HepG2 (cell line): Measurements from ENCODE around the gene CCDC148.

Experiments
- EZH2 ChIP-seq: conservative IDR thresholded peaks from 2 replicates; pipeline ENCODE4 v1.6.1; 2012; ENCODE audit warnings: mild to moderate bottlenecking, low read depth, low read length, moderate library complexity
- HNF4A ChIP-seq: sonication (generic); formaldehyde crosslinking; IDR thresholded peaks from 2 replicates; pipeline ENCODE4 v1.4.0; 2020; ENCODE audit warnings: missing genetic modification reagents
- MAZ ChIP-seq, 2 experiments: sonication (generic) in 1 of 2; formaldehyde crosslinking in 1 of 2; IDR thresholded peaks; 2 replicates each; pipeline versions ENCODE4 v1.5.0 to v1.6.1; 2012 to 2020; ENCODE audit warnings: low read depth in 2 of 2, mild to moderate bottlenecking in 2 of 2, borderline replicate concordance in 1 of 2, improper control_type of control experiment in 1 of 2, low read length in 1 of 2, missing genetic modification reagents in 1 of 2, moderate library complexity in 1 of 2
- SP1 ChIP-seq, 2 experiments: fragments of 450-650 bp in 1 of 2; sonication (generic) in 1 of 2; formaldehyde crosslinking in 1 of 2; IDR thresholded peaks; 2 replicates each; pipeline versions ENCODE4 v1.4.0 to v1.6.1; 2016 to 2020; ENCODE audit warnings: missing genetic modification reagents in 1 of 2

DNA sequence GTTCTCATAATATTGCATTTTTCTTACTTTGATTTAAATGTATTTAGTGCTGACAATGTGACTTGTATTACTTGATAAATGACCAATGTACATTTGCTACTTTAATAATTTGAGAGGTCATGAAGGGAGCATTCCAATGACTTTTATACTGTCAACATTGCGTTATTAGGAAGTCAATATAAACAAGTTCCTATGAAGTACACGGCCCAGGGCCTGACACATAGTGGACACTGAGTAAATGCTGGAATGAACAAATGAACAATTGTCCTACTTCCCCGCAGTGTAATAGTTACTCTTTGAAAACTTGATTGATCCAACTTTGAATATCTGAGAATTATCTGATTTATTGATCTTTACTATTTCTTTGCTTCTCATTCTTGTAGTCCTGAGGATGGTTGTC, 47.5 kb upstream of the CCDC148 start:
- TF ChIP-seq MAZ (IDR thresholded peaks at IDR 0.05; ENCODE audit: borderline replicate concordance, low read depth, low read length): no peak
- no peak for TF ChIP-seq MAZ (CRISPR knock-in tag; IDR thresholded peaks at IDR 0.05; ENCODE audit: low read depth)
- TF ChIP-seq EZH2: no peak
- TF ChIP-seq SP1 (IDR thresholded peaks at IDR 0.05): no peak
- no peak for TF ChIP-seq SP1 (CRISPR knock-in tag; IDR thresholded peaks at IDR 0.05)
- TF ChIP-seq HNF4A (CRISPR knock-in tag): no peak
